H9 (cell line): ENCODE data around the gene CTNNA1. TPM values are rescaled to one million over a fixed set of nuclear protein-coding genes. Genes with fewer than 3 reads are reported as not detected.
A peak's percentile ranks its signal among the peaks of the same experiment; 100 is the strongest.

Source experiments
- DNase-seq: peaks from one replicate; pipeline ENCODE4 v3.0.0-alpha.2; 2017
- H2AFZ ChIP-seq: one replicate; pipeline ENCODE4 v1.6.1; 2013; ENCODE audit warnings: mild to moderate bottlenecking, low read length, control low read depth, moderate library complexity
- H2AK5ac ChIP-seq: 2 replicates; pipeline ENCODE4 v1.6.1; 2013; ENCODE audit warnings: low read length, control low read depth, mixed read lengths; ENCODE audit not compliant: insufficient read length
- H2BK120ac ChIP-seq: one replicate; pipeline ENCODE4 v1.6.1; 2013; ENCODE audit warnings: low read depth, mild to moderate bottlenecking, low read length, control low read depth, inconsistent platforms; ENCODE audit not compliant: poor library complexity, severe bottlenecking
- H2BK12ac ChIP-seq: 2 replicates; pipeline ENCODE4 v1.6.1; 2013; ENCODE audit warnings: low read length, control low read depth, mixed read lengths, low read depth; ENCODE audit not compliant: insufficient read length
- H2BK15ac ChIP-seq: 2 replicates; pipeline ENCODE4 v1.6.1; 2013; ENCODE audit warnings: low read depth, low read length, control low read depth
- H2BK20ac ChIP-seq: one replicate; pipeline ENCODE4 v1.6.1; 2013; ENCODE audit warnings: low read depth, mild to moderate bottlenecking, low read length, control low read depth, inconsistent platforms; ENCODE audit not compliant: poor library complexity, severe bottlenecking
- H2BK5ac ChIP-seq: 2 replicates; pipeline ENCODE4 v1.6.1; 2013; ENCODE audit warnings: low read length, control low read depth, mixed read lengths; ENCODE audit not compliant: insufficient read length
- H3K14ac ChIP-seq: 2 replicates; pipeline ENCODE4 v1.6.1; 2013; ENCODE audit warnings: low read length, control low read depth; ENCODE audit not compliant: insufficient read depth
- H3K18ac ChIP-seq: 2 replicates; pipeline ENCODE4 v1.6.1; 2013; ENCODE audit warnings: low read depth, mild to moderate bottlenecking, mixed read lengths, low read length, control low read depth; ENCODE audit not compliant: insufficient read length
- H3K23ac ChIP-seq: 2 replicates; pipeline ENCODE4 v1.6.1; 2013; ENCODE audit warnings: low read length, control low read depth, mixed read lengths, low read depth; ENCODE audit not compliant: insufficient read length
- H3K23me2 ChIP-seq: 2 replicates; pipeline ENCODE4 v1.6.1; 2013; ENCODE audit warnings: low read depth, mild to moderate bottlenecking, mixed read lengths, low read length, control low read depth; ENCODE audit not compliant: insufficient read length, poor library complexity, severe bottlenecking
- H3K27ac ChIP-seq: 2 replicates; pipeline ENCODE4 v1.5.1; 2013; ENCODE audit warnings: low read length, control low read depth, mixed read lengths, low read depth; ENCODE audit not compliant: insufficient read length
- H3K27me3 ChIP-seq: 2 replicates; pipeline ENCODE4 v1.6.1; 2013; ENCODE audit warnings: low read length, control low read depth, inconsistent platforms; ENCODE audit not compliant: insufficient read depth
- H3K4ac ChIP-seq: 2 replicates; pipeline ENCODE4 v1.6.1; 2013; ENCODE audit warnings: low read depth, mild to moderate bottlenecking, control low read depth, inconsistent platforms, low read length, moderate library complexity
- H3K4me1 ChIP-seq: 2 replicates; pipeline ENCODE4 v1.6.1; 2013; ENCODE audit warnings: low read length, control low read depth, inconsistent platforms; ENCODE audit not compliant: insufficient read depth
- H3K4me2 ChIP-seq: 2 replicates; pipeline ENCODE4 v1.6.1; 2013; ENCODE audit warnings: low read length, control low read depth, mixed read lengths; ENCODE audit not compliant: insufficient read length, insufficient read depth
- H3K56ac ChIP-seq: 2 replicates; pipeline ENCODE4 v1.6.1; 2013; ENCODE audit warnings: low read depth, mild to moderate bottlenecking, mixed read lengths, low read length, control low read depth; ENCODE audit not compliant: insufficient read length
- H3K79me1 ChIP-seq: 2 replicates; pipeline ENCODE4 v1.6.1; 2013; ENCODE audit warnings: low read depth, mild to moderate bottlenecking, moderate library complexity, low read length, control low read depth, inconsistent platforms; ENCODE audit not compliant: insufficient read depth, poor library complexity, severe bottlenecking
- H3K79me2 ChIP-seq: 2 replicates; pipeline ENCODE4 v1.6.1; 2013; ENCODE audit warnings: low read length, control low read depth, inconsistent platforms; ENCODE audit not compliant: insufficient read depth
- H3K9ac ChIP-seq: 2 replicates; pipeline ENCODE4 v1.6.1; 2013; ENCODE audit warnings: low read length, control low read depth, mixed read lengths; ENCODE audit not compliant: insufficient read length; ENCODE audit errors: extremely low read depth
- H3K9me3 ChIP-seq: one replicate; pipeline ENCODE4 v1.6.1; 2013; ENCODE audit warnings: low read depth, low read length, inconsistent platforms; ENCODE audit not compliant: control insufficient read depth
- H3T11ph ChIP-seq: one replicate; pipeline ENCODE4 v1.6.1; 2013; ENCODE audit warnings: mild to moderate bottlenecking, low read length, control low read depth, inconsistent platforms
- H4K20me1 ChIP-seq: one replicate; pipeline ENCODE4 v1.6.1; 2013; ENCODE audit not compliant: control insufficient read depth, insufficient read length, insufficient read depth
- H4K5ac ChIP-seq: 2 replicates; pipeline ENCODE4 v1.6.1; 2013; ENCODE audit warnings: low read depth, mild to moderate bottlenecking, mixed read lengths, low read length, control low read depth; ENCODE audit not compliant: insufficient read length
- H4K8ac ChIP-seq: replicated peaks from 2 replicates; pipeline ENCODE4 v1.6.1; 2013; ENCODE audit warnings: low read length, control low read depth, mixed read lengths, low read depth; ENCODE audit not compliant: insufficient read length
- H4K91ac ChIP-seq: 2 replicates; pipeline ENCODE4 v1.6.1; 2013; ENCODE audit warnings: low read depth, mild to moderate bottlenecking, moderate library complexity, mixed read lengths, low read length, control low read depth; ENCODE audit not compliant: insufficient read length
- H3K27ac Mint-ChIP-seq, 3 experiments: 2 replicates in 2 of 3; 3 replicates in 1 of 3; pipeline ENCODE4 v1.8.0; 2020 to 2021; ENCODE audit warnings: mixed read lengths in 3 of 3, mild to moderate bottlenecking in 1 of 3, moderate library complexity in 1 of 3
- H3K27me3 Mint-ChIP-seq: 2 replicates; pipeline ENCODE4 v1.8.0; 2021; ENCODE audit warnings: low read depth, mild to moderate bottlenecking, moderate library complexity, mixed read lengths
- H3K36me3 Mint-ChIP-seq, 3 experiments: 2 replicates in 2 of 3; 3 replicates in 1 of 3; pipeline ENCODE4 v1.8.0; 2020 to 2021; ENCODE audit warnings: low read depth in 3 of 3, mixed read lengths in 3 of 3; ENCODE audit not compliant: insufficient read depth in 1 of 3
- H3K4me1 Mint-ChIP-seq, 2 experiments: 2 replicates each; pipeline ENCODE4 v1.8.0; 2020; ENCODE audit warnings: mixed read lengths in 2 of 2
- H3K4me3 Mint-ChIP-seq, 2 experiments: 2 replicates in 1 of 2; 3 replicates in 1 of 2; pipeline ENCODE4 v1.8.0; 2020 to 2021; ENCODE audit warnings: mild to moderate bottlenecking in 2 of 2, mixed read lengths in 2 of 2, moderate library complexity in 1 of 2
- H3K9me3 Mint-ChIP-seq, 2 experiments: 2 replicates in 1 of 2; 3 replicates in 1 of 2; pipeline ENCODE4 v1.8.0; 2020; ENCODE audit warnings: mild to moderate bottlenecking in 2 of 2, mixed read lengths in 2 of 2, moderate library complexity in 1 of 2
- CTCF ChIP-seq: fragments of 200-600 bp; sonication (generic); conservative IDR thresholded peaks from 3 replicates; pipeline ENCODE4 v1.8.0; 2021; ENCODE audit warnings: antibody characterized with exemption, mild to moderate bottlenecking
- WGBS: extraction: QIAGEN DNeasy Blood & Tissue Kit; methylation state at CpG from one replicate; pipeline ENCODE4 v1.1.7; 2013; ENCODE audit warnings: missing lambda C conversion rate, low lambda C conversion rate, mixed read lengths; ENCODE audit not compliant: insufficient read length; ENCODE audit errors: extremely low coverage; 5-methylcytosine and 5-hydroxymethylcytosine counted together
- total RNA-seq: library from RNA; stranded (reverse); gene quantifications from 2 replicates; pipeline ENCODE4 v1.2.1, GENCODE V29; 2021

CTNNA1 gene
- total RNA-seq, 1 experiment from 2014 or later, result 354 TPM

- Histone ChIP-seq H3K79me2 (no peaks in the 10 kb centered on the region), H4K8ac (no peak overlapping the region), H2BK15ac (no peak overlapping the region), H4K91ac (no peak overlapping the region), H3K9ac (no peak overlapping the region), H2BK20ac (no peak overlapping the region), H2BK12ac (no peak overlapping the region), H3K14ac (no peak overlapping the region), H3T11ph (no peak overlapping the region), H4K20me1 (no peaks in the 10 kb centered on the region), H3K27ac (no peak overlapping the region), H2BK5ac (no peak overlapping the region), H3K79me1 (peaks cover 8% of the 10 kb centered on the region), H2AK5ac (no peak overlapping the region), H3K4me2 (no peak overlapping the region), H2BK120ac (no peak overlapping the region), H3K9me3 (no peaks in the 10 kb centered on the region), H3K4ac (no peak overlapping the region), H3K4me1 (no peaks in the 10 kb centered on the region), H2AFZ (no peak overlapping the region), H3K56ac (no peak overlapping the region), H3K23ac (no peak overlapping the region), H3K23me2 (no peaks in the 10 kb centered on the region), H3K27me3 (no peaks in the 10 kb centered on the region), H3K18ac (no peak overlapping the region), H4K5ac (no peak overlapping the region)
- no peak overlapping the region for H3K4me3 Mint-ChIP-seq
- DNase-seq, result no peak
- no peaks in the 10 kb centered on the region for H3K27me3 Mint-ChIP-seq
- H3K4me1 Mint-ChIP-seq, result peaks cover 7 to 13% of the 10 kb centered on the region in 2 experiments
- peaks cover 7 to 88% (median 69%) of the 10 kb centered on the region in 3 experiments; a peak in 6 of 7 replicates for H3K36me3 Mint-ChIP-seq
- peak overlapping the region in 1 of 3 experiments; percentile 65; a peak in 2 of 7 replicates for H3K27ac Mint-ChIP-seq
- WGBS, result no CpG with 5 or more reads among the region's 1 CpG
- no peak for TF ChIP-seq CTCF
- H3K9me3 Mint-ChIP-seq, result no peaks in the 10 kb centered on the region
These were observed 152.3 kb downstream of the CTNNA1 start for GRCh38 chr5:138905541-138905940.
